Suppressor macrophage treated with lipopolysaccharide for 4 hours (primary cell): ENCODE results near the gene BRI3BP.

Source experiments
- DNase-seq: peaks from one replicate; pipeline ENCODE4 v3.0.0-alpha.2; 2020

The BRI3BP gene, protein sequence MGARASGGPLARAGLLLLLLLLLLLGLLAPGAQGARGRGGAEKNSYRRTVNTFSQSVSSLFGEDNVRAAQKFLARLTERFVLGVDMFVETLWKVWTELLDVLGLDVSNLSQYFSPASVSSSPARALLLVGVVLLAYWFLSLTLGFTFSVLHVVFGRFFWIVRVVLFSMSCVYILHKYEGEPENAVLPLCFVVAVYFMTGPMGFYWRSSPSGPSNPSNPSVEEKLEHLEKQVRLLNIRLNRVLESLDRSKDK

DNA sequence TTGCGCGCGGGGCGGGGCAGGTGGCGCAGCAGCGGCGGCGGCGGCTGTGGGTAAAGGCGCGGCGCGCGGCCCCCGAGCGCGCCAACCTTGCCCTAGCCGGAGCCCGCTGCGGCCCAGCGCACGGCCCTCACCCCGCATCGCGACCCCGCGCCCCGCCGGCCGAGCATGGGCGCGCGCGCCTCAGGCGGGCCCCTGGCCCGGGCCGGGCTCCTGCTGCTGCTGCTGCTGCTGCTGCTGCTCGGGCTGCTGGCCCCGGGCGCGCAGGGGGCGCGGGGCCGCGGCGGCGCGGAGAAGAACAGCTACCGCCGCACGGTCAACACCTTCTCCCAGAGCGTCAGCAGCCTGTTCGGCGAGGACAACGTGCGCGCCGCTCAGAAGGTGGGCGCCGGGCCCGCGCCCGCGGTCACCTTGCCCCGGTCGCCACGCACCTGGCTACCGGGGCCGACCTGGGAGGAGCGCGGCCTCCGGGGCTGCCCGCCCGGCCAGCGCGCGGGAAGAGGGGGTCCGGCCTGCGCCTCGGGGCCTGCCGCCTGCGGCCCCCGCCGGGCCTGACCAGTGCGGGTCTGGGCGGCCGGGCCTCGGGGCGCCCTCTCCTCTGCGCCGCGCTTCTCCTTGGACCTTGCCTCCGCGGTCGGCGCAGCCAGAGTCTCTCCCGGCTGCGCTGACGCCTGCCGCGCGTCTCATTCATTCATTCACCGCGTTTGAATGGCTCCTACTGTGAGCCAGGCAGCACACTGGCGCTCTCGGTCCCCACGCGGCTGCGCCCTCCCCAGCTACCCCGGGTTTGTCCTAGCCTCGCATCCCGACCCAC is at the start of gene BRI3BP:
BRI3BP (plus strand) TSS at position 20 of the 811 bp plus-strand sequence; CDS start at position 166, 146 bp downstream.
- DNase-seq, result peak; percentile 43

DNA sequence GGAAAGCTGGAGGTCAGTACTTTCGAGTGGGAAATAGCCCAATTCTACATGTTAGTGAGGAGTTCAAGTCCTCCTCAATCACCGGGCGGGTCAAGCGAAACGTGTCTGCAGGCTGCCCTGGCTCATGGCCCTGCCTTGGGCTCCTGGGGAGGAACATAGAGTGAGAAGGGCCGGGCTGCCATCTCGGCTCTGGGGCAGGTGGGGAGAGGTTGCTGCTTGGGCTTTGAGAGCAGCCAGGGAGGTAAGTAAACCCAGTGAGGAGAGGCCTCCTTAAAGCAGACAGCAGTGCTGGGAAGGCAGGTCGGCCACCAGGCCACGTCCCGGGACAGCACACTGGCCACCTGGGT is 47.0 kb upstream of the BRI3BP start:
- DNase-seq, result no peak

DNA sequence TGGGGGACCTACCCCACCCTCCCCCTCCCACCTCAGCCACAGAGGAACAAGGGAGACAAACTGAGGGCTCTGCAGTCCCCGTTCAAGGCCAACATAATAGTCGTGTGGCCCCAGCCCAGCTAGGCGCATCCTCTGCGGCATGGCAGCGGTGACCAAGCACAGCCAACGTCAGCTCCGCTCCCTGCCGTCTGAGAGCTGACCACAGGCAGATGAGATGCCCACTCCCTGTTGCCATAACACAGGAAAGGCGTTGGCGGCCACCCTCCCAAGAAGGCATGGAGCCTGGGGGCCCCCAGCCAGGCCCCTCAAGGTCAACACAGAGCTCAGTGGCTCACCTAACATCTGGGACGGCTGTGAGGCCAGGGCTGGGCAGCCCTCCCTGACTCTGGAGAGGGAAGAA is 46.4 kb upstream of the BRI3BP start:
- DNase-seq, result no peak

DNA sequence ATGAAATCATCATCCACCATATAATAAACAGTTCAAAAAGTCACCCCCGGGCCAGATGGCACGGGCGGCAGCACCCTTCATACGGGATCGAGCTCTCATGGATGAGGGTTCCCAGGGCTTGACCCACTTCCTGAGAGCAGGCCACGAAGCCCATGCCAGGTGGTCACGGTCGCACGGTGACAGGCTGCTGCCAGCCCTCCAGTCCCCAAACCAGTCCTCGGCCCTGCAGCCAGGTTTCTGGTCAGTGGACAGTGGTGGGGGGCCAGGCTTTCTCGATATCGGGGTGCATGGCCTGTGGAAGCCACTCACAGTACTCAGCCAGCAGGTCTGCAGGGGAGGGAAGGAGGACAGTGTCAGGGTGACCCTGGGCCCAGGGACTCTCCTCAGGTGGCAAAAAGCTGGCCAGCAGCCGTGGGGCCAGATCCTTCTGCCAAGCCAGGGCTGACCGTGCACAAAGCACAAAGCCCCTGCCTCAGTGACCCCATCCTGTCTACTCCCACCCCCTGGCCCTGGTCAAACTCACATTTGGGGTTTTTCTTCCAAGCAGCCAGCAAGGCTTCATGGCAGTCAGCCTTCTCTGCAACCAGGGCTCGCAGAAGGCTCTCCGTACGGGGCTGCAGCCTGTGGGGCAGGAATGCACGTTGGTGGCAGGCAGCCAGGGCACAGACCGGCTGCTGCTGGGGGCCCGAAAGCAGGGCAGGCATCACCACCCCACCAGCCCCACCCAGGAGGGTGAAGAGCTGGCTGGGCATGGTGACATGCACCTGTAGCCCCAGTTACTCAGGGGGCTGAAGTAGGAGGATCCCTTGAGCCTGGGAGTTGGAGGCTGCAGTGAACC is 45.7 kb upstream of the BRI3BP start:
- DNase-seq, result no peak

DNA sequence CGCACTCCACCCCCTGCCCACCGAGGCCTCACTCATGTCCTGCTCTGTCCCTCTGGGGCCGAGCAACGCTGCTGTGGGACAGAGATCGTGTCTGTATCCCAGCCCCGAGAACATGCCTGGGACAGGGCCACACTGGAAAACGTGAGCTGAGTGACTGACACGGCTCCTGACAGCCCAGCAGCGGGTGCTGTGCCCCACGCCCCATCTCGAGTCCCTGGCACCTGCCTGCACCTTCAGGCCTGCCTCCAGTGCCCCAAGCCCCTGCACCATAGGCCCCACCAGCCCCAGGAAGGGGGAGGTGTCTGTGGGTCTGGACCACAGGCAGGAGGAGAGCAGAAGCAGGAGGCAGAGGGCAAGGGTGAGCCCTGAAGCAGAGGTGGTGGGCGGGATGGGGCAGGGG is 44.4 kb upstream of the BRI3BP start:
- DNase-seq, result no peak

DNA sequence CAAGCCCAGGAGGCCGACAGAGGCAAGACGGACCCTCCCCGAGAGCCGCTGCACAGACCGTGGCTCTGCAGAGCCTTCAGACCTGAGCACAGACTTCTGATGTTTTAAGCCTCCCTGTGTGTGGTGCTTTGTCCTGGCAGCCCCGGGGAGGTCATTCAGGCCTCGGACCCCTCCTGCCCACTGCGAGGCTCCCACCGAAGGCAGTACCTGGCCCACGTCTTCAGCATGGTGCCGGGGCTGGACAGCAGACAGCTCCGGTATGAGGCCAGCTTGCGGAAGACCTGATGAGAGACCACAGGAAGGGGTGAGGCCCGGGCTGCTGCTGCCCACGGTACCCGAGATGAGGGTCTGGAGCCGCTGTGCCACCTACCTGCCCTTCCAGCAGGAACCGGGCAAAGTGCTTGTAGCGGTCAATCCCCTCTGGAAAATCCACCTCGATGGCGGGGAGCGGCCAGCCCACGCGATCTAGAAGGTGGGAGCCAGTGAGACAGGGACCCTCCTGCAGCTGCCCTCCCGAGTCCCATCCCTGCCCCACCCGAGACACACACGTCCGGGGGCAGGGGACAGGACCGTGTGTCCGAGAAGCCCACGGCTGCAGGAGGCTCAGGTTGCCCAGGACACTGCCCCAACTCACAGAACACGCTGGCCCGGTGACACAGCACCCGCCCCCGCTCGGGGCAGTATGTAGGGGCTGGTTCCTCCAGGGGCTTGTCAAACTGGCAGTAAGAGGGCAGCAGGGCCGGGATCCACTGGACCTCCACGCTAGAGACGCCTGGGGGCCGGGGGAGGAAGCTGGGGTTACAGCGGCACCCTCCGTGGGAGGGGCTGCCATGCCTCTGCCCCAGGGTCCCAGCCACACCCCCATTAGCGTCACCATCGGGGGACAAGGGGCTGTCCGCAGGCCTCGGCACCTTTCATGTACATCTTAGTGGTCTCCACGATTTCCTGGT is 43.4 kb upstream of the BRI3BP start:
- no peak for DNase-seq

DNA sequence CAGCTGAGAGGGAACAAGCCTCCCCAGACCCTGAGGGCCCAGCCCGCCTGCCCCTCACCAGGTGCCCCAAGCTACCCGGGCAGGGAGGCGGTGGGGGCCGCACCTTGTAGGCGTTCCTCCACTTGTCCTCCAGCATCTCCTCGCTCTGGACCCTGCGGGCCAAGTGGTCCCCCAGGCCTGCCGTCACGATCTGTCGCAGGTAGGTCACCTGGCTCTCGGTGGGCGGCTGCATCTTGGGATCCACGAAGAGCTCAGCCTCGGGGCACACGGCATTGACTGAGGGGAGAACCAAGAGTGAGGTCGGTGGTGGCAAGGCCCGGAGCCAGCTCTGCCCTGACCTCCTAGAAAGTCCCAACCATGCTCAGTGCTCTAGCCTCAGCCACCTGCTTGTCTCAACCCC is 41.1 kb upstream of the BRI3BP start:
- no peak for DNase-seq

DNA sequence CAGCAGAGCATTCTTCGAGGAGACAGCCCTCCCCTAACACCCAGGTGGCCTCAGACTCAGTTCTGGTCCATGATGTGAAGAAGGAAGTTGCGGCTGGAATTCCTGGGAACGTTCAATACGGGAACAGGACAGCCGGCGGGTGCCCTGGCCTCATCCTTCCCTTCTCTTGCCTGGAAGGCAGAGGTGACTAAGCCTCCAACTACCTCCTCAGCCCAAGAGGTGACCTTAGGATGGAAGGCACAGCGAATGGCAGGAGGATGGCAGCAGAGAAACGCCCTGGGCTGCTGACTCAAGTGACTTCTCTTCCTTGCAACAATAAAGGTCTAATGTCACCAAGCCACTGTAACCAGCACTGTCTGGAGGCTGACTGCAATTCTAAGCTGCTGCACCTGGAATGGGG is 40.6 kb upstream of the BRI3BP start:
- no peak for DNase-seq

DNA sequence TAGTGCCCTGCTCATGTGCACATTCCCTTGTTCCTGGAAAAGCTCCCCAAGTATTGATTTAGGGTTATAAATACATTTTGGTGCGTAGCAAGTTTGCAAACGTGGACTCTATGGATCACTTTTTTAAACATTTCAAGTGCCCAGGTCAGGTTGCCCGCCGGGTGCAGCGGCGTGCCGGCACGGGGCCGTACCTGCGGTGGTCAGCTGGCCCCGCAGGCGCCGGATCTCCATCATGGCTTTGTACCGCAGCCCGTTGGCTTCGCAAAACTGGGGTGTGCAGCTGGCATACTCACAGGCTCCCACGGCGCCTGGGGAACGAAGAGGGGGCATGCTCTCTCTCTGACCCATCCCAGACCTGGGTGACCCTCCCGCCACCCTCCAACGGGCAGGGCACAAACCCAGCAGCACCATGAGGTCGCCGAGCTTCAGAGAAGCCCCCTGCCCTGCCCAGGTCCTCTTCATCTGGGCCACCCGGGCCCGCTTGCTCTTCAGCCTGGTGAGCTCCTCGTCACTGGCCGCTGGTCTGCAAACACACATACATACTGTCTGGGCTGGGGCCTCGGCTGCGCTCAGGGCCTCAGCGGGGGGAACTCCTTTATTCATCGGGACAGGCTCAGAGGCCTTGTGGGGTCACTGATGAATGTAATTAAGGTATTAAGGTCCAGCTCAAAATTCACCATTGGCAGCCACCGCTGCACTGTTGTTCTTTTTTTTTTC is 39.6 kb upstream of the BRI3BP start:
- DNase-seq, result no peak

DNA sequence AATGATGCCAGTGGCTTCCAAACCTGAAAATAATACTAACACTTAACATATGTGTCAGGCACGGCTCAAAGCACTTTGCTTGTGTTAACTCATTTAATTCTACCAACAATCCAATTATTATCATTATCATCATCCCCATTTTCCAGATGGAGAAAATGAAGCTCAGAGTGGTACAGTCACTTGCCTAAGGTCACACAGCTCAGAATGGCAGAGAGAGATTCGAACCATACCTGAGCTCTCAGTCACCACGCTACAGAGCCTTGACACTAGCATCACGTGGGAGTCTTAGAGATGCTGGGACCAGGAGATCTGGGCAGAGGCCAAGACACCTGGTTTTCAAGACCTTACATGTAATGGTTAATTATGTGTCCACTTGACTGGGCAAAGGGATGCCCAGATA is 38.7 kb upstream of the BRI3BP start:
- DNase-seq, result no peak

DNA sequence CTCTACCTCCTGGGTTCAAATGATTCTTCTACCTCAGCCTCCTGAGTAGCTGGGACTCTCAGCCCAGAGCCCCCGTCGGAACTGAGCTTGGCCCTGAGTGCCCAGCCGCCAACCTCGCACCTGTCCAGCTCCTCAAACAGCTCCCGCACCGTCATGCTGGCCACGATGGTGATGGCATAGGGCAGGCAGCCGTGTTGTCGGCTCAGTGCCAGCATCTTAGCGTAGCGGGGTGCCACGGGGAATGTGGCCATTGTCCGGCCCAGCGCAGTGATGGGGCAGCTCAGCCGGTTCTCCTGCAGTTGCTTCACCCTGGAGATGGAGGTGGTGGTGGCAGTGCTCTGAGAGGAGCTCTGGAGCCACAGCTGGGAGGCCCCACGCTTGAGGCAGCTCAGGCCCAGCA is 36.9 kb upstream of the BRI3BP start:
- no peak for DNase-seq

DNA sequence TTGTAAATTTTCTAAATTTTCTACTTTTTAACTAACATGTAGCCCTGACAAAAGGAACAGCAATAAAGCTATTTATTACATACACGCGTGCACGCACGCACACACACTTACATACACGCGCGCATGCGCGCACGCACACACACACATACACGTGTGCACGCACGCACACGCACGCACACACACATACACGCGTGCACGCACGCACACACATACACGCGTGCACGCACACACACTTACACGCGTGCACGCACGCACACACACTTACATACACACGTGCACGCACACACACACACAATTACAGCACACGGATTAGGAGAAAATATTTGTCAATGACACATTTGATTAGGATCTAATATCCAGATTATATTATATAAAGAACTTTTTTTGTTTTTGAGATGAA is 32.4 kb upstream of the BRI3BP start:
- no peak for DNase-seq

DNA sequence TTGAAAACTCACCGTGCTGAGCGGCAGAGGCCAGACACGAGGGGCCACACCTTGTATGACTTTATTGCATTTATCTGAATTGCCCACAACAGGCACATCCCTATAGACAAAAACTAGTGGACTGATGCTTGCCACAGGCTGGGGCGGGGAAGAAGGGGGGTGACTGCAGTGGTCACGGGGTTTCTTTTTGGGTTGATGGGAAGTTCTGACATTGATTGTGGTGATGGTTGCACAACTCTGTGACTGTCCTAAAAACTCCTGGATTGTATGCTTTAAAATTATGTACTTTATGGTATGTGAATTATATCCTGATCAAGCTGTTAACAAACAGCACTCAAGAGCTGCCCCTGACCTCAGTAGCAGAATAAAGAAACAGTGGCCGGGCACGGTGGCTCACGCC is 30.2 kb upstream of the BRI3BP start:
- peak; percentile 27 for DNase-seq

DNA sequence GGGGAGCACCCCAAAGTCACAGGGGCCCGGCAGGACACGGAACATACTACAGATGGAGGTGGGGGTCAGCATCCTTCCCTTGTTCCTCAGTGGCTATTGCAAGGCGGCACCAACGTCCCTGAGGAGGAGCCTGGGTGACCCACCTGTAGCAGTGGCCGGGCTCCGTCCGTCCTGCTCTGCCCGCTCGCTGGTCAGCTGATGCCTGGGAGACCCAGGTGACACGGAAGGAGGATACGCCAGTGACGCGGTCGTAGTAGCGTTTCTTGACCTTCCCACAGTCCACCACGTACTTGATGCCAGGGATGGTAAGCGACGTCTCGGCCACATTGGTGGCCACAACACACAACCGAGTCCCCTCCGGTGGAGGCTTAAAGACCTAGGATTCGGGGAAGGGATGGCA is 29.2 kb upstream of the BRI3BP start:
- no peak for DNase-seq

DNA sequence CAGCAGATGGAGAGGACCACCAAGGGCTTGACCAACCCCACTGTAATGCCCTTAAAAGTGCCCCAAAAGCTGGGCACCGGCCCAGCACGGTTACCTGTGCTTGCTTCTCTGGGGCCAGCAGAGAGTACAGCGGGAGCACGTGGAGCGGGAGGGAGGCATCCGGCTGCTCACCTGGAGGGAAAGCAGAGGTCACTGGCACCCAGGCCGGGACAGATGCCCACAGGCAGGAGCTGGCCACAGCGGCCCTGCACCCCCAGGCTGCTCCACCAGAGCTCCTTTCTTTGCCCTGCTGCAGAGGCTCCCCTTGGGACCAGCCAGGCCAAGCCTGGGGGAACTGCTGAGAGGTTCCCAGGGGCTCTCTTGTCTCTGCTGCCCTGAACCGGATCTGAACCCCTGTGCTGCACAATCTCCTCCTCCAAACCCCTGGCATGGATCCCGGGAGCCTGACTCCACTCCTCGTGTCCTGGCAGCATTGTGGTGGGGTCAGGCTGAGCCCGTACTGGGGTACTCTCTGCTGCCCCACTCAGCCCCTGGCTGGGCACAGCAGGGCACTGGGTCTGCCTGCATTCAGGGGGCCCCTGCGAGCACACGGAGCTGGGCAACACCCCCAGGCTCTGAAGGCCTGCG is 28.5 kb upstream of the BRI3BP start:
- DNase-seq, result no peak

DNA sequence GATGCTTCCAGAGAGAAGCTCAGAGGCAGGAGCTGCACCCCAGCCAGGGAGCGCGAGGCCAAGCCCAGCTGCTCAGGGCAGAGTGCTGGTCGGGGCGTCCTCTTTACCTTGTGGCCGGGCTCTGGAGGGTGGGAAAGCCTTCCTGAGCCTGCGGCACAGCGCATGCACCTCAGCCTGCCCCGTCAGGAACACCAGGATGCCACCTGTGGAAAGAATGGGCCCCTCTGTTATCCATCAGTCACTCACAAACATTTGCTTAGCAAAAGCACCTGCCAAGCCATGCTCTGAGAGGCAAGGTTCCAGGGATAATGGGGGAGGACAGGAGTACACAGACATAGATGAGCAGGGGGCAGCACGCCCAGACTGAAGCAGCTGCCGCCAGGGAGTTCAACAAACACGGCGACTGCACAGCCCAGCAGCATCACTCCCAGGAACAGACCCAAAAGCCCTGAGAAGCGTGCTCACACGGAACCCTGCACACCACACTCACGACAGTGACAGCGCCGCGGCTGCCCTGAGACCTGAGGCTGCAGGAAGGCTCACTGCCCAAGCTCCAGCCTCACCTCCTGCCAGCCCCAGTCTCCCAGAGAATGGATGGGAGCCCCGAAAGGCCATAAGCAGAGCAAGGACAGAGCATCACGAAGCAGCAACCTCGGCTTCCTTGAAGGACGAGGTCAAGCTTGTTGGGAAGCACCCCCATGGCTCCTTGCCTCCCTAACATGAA is 26.3 kb upstream of the BRI3BP start:
- no peak for DNase-seq

DNA sequence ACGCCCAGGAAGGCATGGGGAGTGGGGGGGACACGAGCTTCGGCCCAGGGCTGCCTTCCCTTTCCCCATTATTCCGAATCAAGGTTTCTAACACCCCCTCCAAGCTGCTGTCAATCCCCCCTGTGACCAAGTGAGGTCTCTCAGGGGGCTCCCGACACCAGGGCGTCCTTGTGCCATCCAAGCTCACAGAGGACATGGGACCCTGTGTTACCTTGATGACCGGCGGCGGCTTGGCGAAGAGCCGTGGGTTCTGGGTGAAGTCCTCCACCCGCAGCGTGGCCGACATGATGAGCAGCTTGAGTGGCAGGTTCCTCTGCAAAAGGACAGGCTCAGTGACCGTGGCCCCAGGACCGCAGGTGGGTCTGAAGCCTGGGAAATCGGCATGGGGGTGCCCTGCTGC is 24.8 kb upstream of the BRI3BP start:
- no peak for DNase-seq

DNA sequence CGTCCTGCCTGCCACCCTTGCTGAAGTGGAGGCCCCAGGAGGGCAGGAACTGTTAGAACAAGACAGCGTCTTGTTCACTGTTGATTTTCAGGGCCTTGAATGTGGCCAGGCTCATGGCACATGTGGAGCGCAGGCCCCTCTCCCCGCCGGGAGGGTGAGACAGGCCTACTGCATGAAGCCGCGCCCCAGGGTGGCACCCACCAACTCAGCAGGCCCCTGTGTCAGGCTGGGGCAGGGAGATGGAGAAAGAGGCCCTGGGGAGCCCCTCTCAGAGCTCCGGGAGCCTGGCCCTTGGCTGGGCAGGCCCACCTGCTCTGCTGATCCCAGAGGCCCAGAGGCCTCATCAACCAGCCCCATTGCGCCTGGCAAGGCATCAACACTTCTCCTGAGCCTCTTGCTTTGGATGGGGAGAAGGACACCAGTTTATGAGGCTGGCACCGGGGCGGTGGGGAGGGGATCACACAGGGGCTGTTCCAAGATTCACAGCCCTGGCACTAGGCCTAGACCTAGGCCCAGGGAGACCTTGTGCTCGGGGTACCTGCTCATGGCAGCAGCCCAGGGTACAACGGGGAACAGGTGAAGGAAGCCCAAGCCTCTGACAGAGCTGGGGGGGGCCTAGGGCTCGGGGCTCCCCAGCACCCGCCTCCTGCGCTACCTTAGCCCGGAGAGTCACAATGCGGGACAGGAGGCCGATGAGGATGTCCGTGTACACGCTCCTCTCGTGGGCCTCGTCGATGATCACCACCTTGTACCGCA is 22.6 kb upstream of the BRI3BP start:
- no peak for DNase-seq

DNA sequence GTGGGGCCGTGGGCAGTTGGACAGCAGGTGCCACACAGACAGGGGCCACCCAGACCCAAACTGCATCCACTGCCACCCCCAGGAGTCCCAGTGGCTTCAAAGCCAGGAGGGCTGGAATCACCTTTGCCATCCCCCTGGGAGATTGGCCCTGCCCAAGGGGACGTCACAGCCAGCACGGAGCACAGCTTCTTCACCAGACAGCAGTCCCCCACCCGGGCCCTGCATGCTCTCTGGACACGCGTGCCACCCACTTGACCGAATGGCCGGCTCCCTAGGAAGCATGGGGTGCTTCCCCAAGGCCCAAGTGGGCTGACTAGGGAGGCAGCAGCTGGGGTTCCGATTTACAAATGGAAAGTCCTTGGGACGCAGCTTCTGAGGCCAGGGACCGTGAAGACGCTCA is 21.8 kb upstream of the BRI3BP start:
- no peak for DNase-seq

DNA sequence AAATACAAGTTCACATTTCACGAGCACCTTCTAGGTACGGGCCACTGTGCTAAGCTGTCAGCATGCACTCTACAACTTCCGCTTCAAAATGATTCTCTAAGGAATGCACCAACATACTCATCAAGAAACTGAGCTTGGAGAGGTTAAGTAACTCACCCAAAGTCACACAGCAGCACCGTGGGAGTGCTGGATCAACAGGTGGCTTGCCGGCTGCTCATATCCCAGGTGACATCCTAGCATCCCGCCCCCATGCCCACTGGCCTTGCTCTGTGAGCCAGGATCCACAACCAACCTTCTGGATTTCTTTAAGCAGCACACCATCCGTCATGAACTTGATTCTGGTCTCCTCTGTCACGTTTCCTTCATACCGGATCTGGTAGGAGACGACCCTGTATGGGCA is 21.2 kb upstream of the BRI3BP start:
- DNase-seq, result no peak
